Hypothalamus (tissue), 51 donors: Measurements from ENCODE around the gene HGFAC.

ENCODE experiments used
- DNase-seq, 51 donors: peaks; one replicate each; lab custom pipeline; 2025; lab: John Stamatoyannopoulos, UW

Gene HGFAC

DNA sequence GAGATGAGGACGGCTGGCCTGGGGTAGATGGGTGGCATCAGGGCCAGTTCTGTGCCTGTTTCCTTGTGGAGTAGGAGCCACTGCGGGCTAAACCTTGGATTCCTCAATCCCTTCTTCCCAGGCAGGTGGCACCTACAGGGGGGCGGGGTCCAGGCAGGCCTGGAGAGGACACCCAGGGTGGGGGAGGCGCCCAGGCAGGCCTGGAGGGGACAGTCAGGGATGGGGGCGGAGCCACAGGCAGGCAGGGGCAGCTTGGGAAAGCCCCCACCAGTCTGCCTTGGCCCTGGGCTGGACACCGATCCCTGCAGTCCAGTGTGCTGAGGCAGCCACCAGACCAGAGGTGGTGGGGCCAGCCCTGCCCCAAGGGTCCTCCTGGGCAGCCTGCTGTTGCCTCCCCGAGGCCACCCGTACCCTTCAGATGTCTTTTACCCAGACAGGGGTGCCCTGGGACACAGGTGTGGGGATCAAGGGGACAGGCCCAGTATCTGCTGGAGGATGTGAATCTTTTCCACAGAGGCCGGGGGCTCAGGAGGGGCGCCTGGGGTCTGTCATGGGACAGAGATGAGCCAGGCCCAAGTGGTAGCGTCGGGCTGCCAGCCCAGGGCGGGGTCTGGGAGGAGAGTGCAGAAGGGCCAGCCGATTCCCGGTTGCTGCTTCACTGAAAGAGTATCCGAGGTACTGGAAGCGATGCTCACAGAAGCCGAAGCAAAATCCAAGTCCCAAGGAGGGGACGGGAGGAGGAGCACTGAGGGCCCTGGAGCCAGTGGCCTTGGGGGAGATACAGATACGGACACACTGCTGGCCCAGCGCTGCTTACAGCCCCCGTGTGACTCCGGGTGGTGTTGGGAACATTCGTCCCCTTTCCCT lies 56.0 kb downstream of the HGFAC start:
- no peak for DNase-seq

DNA sequence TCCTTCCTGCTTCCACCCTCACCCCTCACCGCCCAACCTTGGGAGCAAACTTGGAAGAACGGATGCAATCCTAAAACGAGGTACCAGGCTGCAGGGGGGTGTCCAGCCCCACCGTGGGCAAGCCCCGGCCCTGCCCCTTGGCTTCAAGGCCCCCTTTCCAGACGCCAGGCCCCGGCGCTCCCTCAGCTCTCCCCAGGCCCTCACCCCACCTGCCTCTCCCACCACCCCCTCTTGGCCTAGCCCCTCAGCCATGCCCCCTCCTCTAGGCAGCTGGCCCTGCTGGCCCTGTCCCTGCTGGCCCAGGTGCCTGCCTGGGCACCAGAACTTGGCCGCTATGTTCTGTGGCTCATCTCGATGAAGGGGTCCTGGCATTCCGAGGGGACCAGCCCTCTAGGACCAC lies 56.6 kb downstream of the HGFAC start:
- no peak for DNase-seq
